OCI-LY1 (cell line): Measurements from ENCODE around the gene NEB.
"Not testable (repeated sequence)": the region's sequence is repeated elsewhere in the genome, so short reads cannot be mapped to it uniquely, and the experiment has no call there.

Source experiments
- H2AFZ ChIP-seq: fragments of 200-600 bp; sonication (generic), shearing (Covaris generic); 2 replicates; pipeline ENCODE4 v1.6.0; 2014; ENCODE audit warnings: antibody characterized with exemption, mild to moderate bottlenecking, low read length
- H3F3A ChIP-seq: fragments of 200-600 bp; sonication (generic), shearing (Covaris generic); 2 replicates; pipeline ENCODE4 v1.6.0; 2014; ENCODE audit warnings: mild to moderate bottlenecking, antibody characterized with exemption, low read length, moderate library complexity; ENCODE audit not compliant: insufficient read depth
- H3K27ac ChIP-seq: fragments of 200-600 bp; sonication (generic); 2 replicates; pipeline ENCODE4 v1.5.1; 2014; ENCODE audit warnings: low read length, mixed run types, mild to moderate bottlenecking, low read depth; ENCODE audit not compliant: poor library complexity, severe bottlenecking
- H3K27me3 ChIP-seq: fragments of 200-600 bp; sonication (generic); 2 replicates; pipeline ENCODE4 v1.6.0; 2014; ENCODE audit warnings: antibody characterized with exemption, mild to moderate bottlenecking, low read length, moderate library complexity; ENCODE audit not compliant: insufficient read depth
- H3K36me3 ChIP-seq: fragments of 200-600 bp; sonication (generic); 2 replicates; pipeline ENCODE4 v1.6.1; 2014; ENCODE audit warnings: mild to moderate bottlenecking, antibody characterized with exemption, low read length, moderate library complexity, mixed read lengths; ENCODE audit not compliant: insufficient read depth
- H3K4me1 ChIP-seq: fragments of 200-600 bp; sonication (generic); 2 replicates; pipeline ENCODE4 v1.5.1; 2014; ENCODE audit warnings: mild to moderate bottlenecking, low read length, moderate library complexity; ENCODE audit not compliant: insufficient read depth, severe bottlenecking
- H3K4me2 ChIP-seq: fragments of 200-600 bp; sonication (generic), shearing (Covaris generic); 2 replicates; pipeline ENCODE4 v1.6.1; 2014; ENCODE audit warnings: low read length
- H3K4me3 ChIP-seq: fragments of 200-600 bp; sonication (generic); 2 replicates; pipeline ENCODE4 v1.5.1; 2014; ENCODE audit warnings: low read length, low read depth, mild to moderate bottlenecking, mixed read lengths; ENCODE audit not compliant: poor library complexity, severe bottlenecking
- H3K79me2 ChIP-seq: fragments of 200-600 bp; shearing (Covaris generic); 2 replicates; pipeline ENCODE4 v1.6.1; 2016; ENCODE audit warnings: mixed run types, low read length, mixed read lengths; ENCODE audit not compliant: insufficient read depth
- H3K9ac ChIP-seq: fragments of 200-600 bp; sonication (generic), shearing (Covaris generic); 2 replicates; pipeline ENCODE4 v1.6.1; 2014; ENCODE audit warnings: mild to moderate bottlenecking, low read length, mixed read lengths
- H3K9me2 ChIP-seq: fragments of 200-600 bp; sonication (generic), shearing (Covaris generic); 2 replicates; pipeline ENCODE4 v1.6.1; 2014; ENCODE audit warnings: low read depth, mild to moderate bottlenecking, low read length, mixed read lengths
- H3K9me3 ChIP-seq: fragments of 200-600 bp; shearing (Covaris generic); 2 replicates; pipeline ENCODE4 v1.6.1; 2014; ENCODE audit warnings: low read length, mixed read lengths
- H4K20me1 ChIP-seq: fragments of 200-600 bp; sonication (generic), shearing (Covaris generic); 2 replicates; pipeline ENCODE4 v1.6.0; 2016; ENCODE audit warnings: mild to moderate bottlenecking, low read length; ENCODE audit not compliant: insufficient read depth
- CTCF ChIP-seq: fragments of 200-600 bp; sonication (generic), shearing (Covaris generic); IDR thresholded peaks from 2 replicates; pipeline ENCODE4 v1.5.1; 2017; ENCODE audit warnings: mild to moderate bottlenecking, antibody characterized with exemption, low read length, moderate library complexity, mixed read lengths
- EZH2 ChIP-seq: fragments of 200-600 bp; sonication (generic), shearing (Covaris generic); IDR thresholded peaks from 2 replicates; pipeline ENCODE4 v1.8.0; 2017; ENCODE audit warnings: borderline replicate concordance, mixed run types, mild to moderate bottlenecking, antibody characterized with exemption, low read length, moderate library complexity, mixed read lengths

The NEB gene

GRCh38 chr2:151649966-151650365 lies 84.3 kb downstream of the NEB start:
- no peaks in the 10 kb centered on the region for H3K27me3 ChIP-seq
- no peaks in the 10 kb centered on the region for H4K20me1 ChIP-seq
- H3K4me1 ChIP-seq: no peaks in the 10 kb centered on the region
- H3K4me3 ChIP-seq: no peak overlapping the region
- H2AFZ ChIP-seq: no peak overlapping the region
- H3K9me2 ChIP-seq: no peaks in the 10 kb centered on the region
- H3K9ac ChIP-seq: no peak overlapping the region
- TF ChIP-seq CTCF (no peak), EZH2 (no peak)
- H3F3A ChIP-seq: no peaks in the 10 kb centered on the region
- H3K4me2 ChIP-seq: no peak overlapping the region
- no peaks in the 10 kb centered on the region for H3K36me3 ChIP-seq
- no peaks in the 10 kb centered on the region for H3K79me2 ChIP-seq
- no peak overlapping the region for H3K27ac ChIP-seq
- no peaks in the 10 kb centered on the region for H3K9me3 ChIP-seq

DNA sequence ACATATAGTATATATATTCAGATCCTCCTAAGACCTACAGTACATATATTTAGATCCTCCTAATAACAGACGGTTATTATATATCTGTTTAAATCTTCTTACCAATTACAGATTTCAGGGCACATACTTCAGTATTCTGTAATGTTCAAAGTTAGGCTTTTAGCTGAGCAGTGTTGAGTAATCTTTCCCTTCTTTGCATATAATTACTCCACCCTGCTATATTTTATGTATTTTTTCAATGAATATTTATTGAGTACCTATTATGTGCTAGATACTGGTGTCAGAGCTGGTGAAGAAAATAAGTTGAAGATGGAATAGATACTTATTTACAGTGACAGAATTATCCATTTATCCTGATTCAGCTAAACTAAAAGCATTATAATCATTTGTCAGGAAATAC lies 84.9 kb downstream of the NEB start:
- Histone ChIP-seq H3K27ac (no peak overlapping the region), H3K9me3 (no peaks in the 10 kb centered on the region), H3K4me1 (no peaks in the 10 kb centered on the region), H3F3A (no peaks in the 10 kb centered on the region), H3K27me3 (no peaks in the 10 kb centered on the region), H2AFZ (no peak overlapping the region), H4K20me1 (no peaks in the 10 kb centered on the region), H3K9ac (no peak overlapping the region), H3K9me2 (no peaks in the 10 kb centered on the region), H3K36me3 (no peaks in the 10 kb centered on the region), H3K79me2 (no peaks in the 10 kb centered on the region), H3K4me2 (no peak overlapping the region), H3K4me3 (no peak overlapping the region)
- TF ChIP-seq CTCF (no peak), EZH2 (no peak)

GRCh38 chr2:151646512-151646911 lies 87.8 kb downstream of the NEB start:
- not testable (repeated sequence) for H3K9me2 ChIP-seq, H3K4me2 ChIP-seq, H3K9me3 ChIP-seq, H2AFZ ChIP-seq, H3K9ac ChIP-seq, H3K36me3 ChIP-seq, H3K79me2 ChIP-seq, H3K4me1 ChIP-seq, H4K20me1 ChIP-seq, H3K4me3 ChIP-seq, H3K27ac ChIP-seq, H3K27me3 ChIP-seq, H3F3A ChIP-seq

DNA sequence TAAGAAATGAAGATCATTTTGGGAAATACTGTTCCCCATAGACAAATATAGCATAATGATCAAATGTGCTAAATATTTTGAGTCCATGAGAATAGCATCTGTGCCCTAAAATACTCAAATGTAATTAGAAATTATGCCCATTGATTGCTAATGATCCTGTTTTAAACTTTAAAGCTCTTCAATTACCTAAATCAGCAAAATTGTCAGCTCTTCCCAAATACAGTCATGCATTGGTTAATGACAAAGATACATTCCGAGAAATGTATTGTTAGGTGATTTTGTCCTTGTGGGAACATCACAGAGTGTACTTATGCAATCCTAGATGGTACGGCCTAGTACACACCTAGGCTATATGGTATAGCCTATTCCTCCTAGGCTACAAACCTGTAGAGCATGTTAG lies 89.7 kb downstream of the NEB start:
- Histone ChIP-seq H3K9me3 (no peaks in the 10 kb centered on the region), H3K27ac (no peak overlapping the region), H3K36me3 (no peaks in the 10 kb centered on the region), H3K4me3 (no peak overlapping the region), H3K27me3 (no peaks in the 10 kb centered on the region), H4K20me1 (no peaks in the 10 kb centered on the region), H3K4me2 (no peak overlapping the region), H3F3A (no peaks in the 10 kb centered on the region), H3K79me2 (no peaks in the 10 kb centered on the region), H3K9ac (no peak overlapping the region), H2AFZ (no peak overlapping the region), H3K9me2 (no peaks in the 10 kb centered on the region), H3K4me1 (no peaks in the 10 kb centered on the region)
- TF ChIP-seq EZH2: no peak

GRCh38 chr2:151641895-151642294 lies 92.4 kb downstream of the NEB start:
- not testable (repeated sequence) for H3K79me2 ChIP-seq, H3K9me3 ChIP-seq, H3K4me3 ChIP-seq, H3K9me2 ChIP-seq, H4K20me1 ChIP-seq, H3F3A ChIP-seq, H3K27ac ChIP-seq, H3K9ac ChIP-seq, H3K36me3 ChIP-seq, H3K27me3 ChIP-seq, H3K4me2 ChIP-seq, H2AFZ ChIP-seq
- peaks cover 11% of the 10 kb centered on the region for H3K4me1 ChIP-seq
